Esophagus squamous epithelium (tissue), 5 donors: ENCODE measurements around the gene DNAJC1. TPM values are rescaled to one million over a fixed set of nuclear protein-coding genes. Genes with fewer than 3 reads are reported as not detected.

Experiments used
- DNase-seq: peaks from one replicate; lab custom pipeline; 2025; lab: John Stamatoyannopoulos, UW
- H3K27ac ChIP-seq, 4 donors: fragments of 200-600 bp; sonication (generic); one replicate each; pipeline ENCODE4 v1.5.1; 2016 to 2019; ENCODE audit warnings: mild to moderate bottlenecking in 1 of 4
- H3K27me3 ChIP-seq, 4 donors: fragments of 200-600 bp; sonication (generic); 1 replicate in 3 of 4; 2 replicates in 1 of 4; pipeline versions ENCODE4 v1.5.1 to v1.6.0; 2017 to 2021; ENCODE audit warnings: antibody characterized with exemption in 1 of 4
- H3K36me3 ChIP-seq, 3 donors: fragments of 200-600 bp; sonication (generic); one replicate each; pipeline ENCODE4 v1.5.1; 2016 to 2019
- H3K4me1 ChIP-seq, 3 donors: fragments of 200-600 bp; sonication (generic); one replicate each; pipeline ENCODE4 v1.5.1; 2017 to 2019
- H3K4me3 ChIP-seq, 4 donors: fragments of 200-600 bp; sonication (generic); 1 replicate in 3 of 4; 2 replicates in 1 of 4; pipeline ENCODE4 v1.5.1; 2016 to 2019; ENCODE audit warnings: mild to moderate bottlenecking in 2 of 4, moderate library complexity in 1 of 4
- H3K9me3 ChIP-seq, 3 donors: fragments of 200-600 bp; sonication (generic); one replicate each; pipeline ENCODE4 v1.5.1; 2016 to 2019
- CTCF ChIP-seq, 6 experiments: fragments of 450-650 bp in 4 of 6; fragments of 200-600 bp in 2 of 6; sonication (generic) in 2 of 6; IDR thresholded peaks; one replicate each; pipeline ENCODE4 v1.5.1; 2016 to 2019; ENCODE audit warnings: antibody characterized with exemption in 6 of 6, mild to moderate bottlenecking in 4 of 6, moderate library complexity in 4 of 6
- POLR2A ChIP-seq, 4 donors: fragments of 450-650 bp; IDR thresholded peaks; one replicate each; pipeline ENCODE4 v1.6.1; 2017; ENCODE audit warnings: antibody characterized with exemption in 4 of 4, mild to moderate bottlenecking in 4 of 4, moderate library complexity in 3 of 4
- WGBS, 2 donors: methylation state at CpG; one replicate each; pipeline ENCODE4 v1.1.5; 2018; 5-methylcytosine and 5-hydroxymethylcytosine counted together
- intact Hi-C: fragments of 100-400 bp; cut with DNase I; formaldehyde crosslinking; loops from one replicate; pipeline ENCODE4 v1.15.0; 2022
- total RNA-seq, 4 donors: library from RNA; depleted of rRNA; stranded (reverse); fragments of >200 nt; gene quantifications; one replicate each; pipeline ENCODE4 v1.1.0, GENCODE V29; 2016
- donor health status: DM: yes; HTN: yes; CAD: no.

Gene DNAJC1
- total RNA-seq, 4 donors from 2014 or later = 36.1 to 84.8 (median 43.6) TPM

- intact Hi-C loops = no loop called here
- no peak overlapping the region for H3K4me3 ChIP-seq
- H3K4me1 ChIP-seq = peaks cover 0 to 26% (median 6%) of the 10 kb centered on the region in 3 donors
These were observed 259.3 kb downstream of the DNAJC1 start for GRCh38 chr10:21744223-21744622.

GRCh38 chr10:21742740-21743412, 260.7 kb downstream of the DNAJC1 start:
- H3K36me3 ChIP-seq = peaks cover 0 to 78% (median 0%) of the 10 kb centered on the region in 3 donors
- no peak for DNase-seq
- no peak overlapping the region for H3K4me3 ChIP-seq
- 80 to 84% methylated on average over 5 of the region's 5 CpGs for WGBS, 2 donors
- intact Hi-C loops = no loop called here
- no peak for TF ChIP-seq CTCF (IDR thresholded peaks at IDR 0.05)
- TF ChIP-seq POLR2A (IDR thresholded peaks at IDR 0.05) = no peak
- peaks cover 0 to 26% (median 6%) of the 10 kb centered on the region in 3 donors for H3K4me1 ChIP-seq
- no peaks in the 10 kb centered on the region for H3K27me3 ChIP-seq
- no peaks in the 10 kb centered on the region for H3K9me3 ChIP-seq
- H3K27ac ChIP-seq = no peak overlapping the region

More at GRCh38 chr10:21744223-21744622, 259.3 kb downstream of the DNAJC1 start:
- Histone ChIP-seq H3K36me3 (peaks cover 0 to 64% (median 0%) of the 10 kb centered on the region in 3 donors), H3K27me3 (no peaks in the 10 kb centered on the region), H3K9me3 (no peaks in the 10 kb centered on the region), H3K27ac (peak overlapping the region in 2 of 4 donors; percentile 8)
- WGBS, 2 donors = 69 to 79% methylated on average over 4 to 10 of the region's 11 CpGs
- TF ChIP-seq POLR2A (IDR thresholded peaks at IDR 0.05) (no peak), CTCF (IDR thresholded peaks at IDR 0.05) (no peak)
- no peak for DNase-seq

- peaks cover 0 to 97% (median 0%) of the 10 kb centered on the region in 3 donors for H3K36me3 ChIP-seq
- H3K27me3 ChIP-seq = no peaks in the 10 kb centered on the region
- DNase-seq = no peak
- no peaks in the 10 kb centered on the region for H3K9me3 ChIP-seq
- H3K4me3 ChIP-seq = no peak overlapping the region
- intact Hi-C loops = no loop called here
- H3K4me1 ChIP-seq = peaks cover 0 to 26% (median 6%) of the 10 kb centered on the region in 3 donors
- H3K27ac ChIP-seq = no peak overlapping the region
- no peak for TF ChIP-seq CTCF (IDR thresholded peaks at IDR 0.05)
- no peak for TF ChIP-seq POLR2A (IDR thresholded peaks at IDR 0.05)
- 72 to 80% methylated on average over 4 of the region's 4 CpGs for WGBS, 2 donors
These were observed 262.5 kb downstream of the DNAJC1 start for GRCh38 chr10:21740989-21741388.

- Histone ChIP-seq H3K27ac (no peak overlapping the region), H3K4me3 (no peak overlapping the region), H3K27me3 (no peaks in the 10 kb centered on the region), H3K4me1 (peaks cover 0 to 4% (median 0%) of the 10 kb centered on the region in 3 donors), H3K9me3 (no peaks in the 10 kb centered on the region), H3K36me3 (peaks cover 0 to 92% (median 0%) of the 10 kb centered on the region in 3 donors)
- 70 to 83% methylated on average over 4 of the region's 4 CpGs for WGBS, 2 donors
- no peak for TF ChIP-seq CTCF (IDR thresholded peaks at IDR 0.05)
- no peak for TF ChIP-seq POLR2A (IDR thresholded peaks at IDR 0.05)
- intact Hi-C loops = loop anchor here (10.0 kb wide), 1 partner anchor 182 kb away; no protein-coding TSS in a partner anchor
- DNase-seq = no peak
These were observed 266.4 kb downstream of the DNAJC1 start for GRCh38 chr10:21737106-21737505.

GRCh38 chr10:21733710-21734109, 269.8 kb downstream of the DNAJC1 start:
- Histone ChIP-seq H3K27ac (no peak overlapping the region), H3K4me1 (peaks cover 0 to 24% (median 0%) of the 10 kb centered on the region in 3 donors), H3K36me3 (peaks cover 0 to 68% (median 0%) of the 10 kb centered on the region in 3 donors), H3K9me3 (no peaks in the 10 kb centered on the region), H3K27me3 (no peaks in the 10 kb centered on the region), H3K4me3 (no peak overlapping the region)
- DNase-seq = no peak
- TF ChIP-seq CTCF (IDR thresholded peaks at IDR 0.05) (no peak), POLR2A (IDR thresholded peaks at IDR 0.05) (no peak)
- 74 to 77% methylated on average over 4 to 5 of the region's 6 CpGs for WGBS, 2 donors
- intact Hi-C loops = loop anchor here (10.0 kb wide), 1 partner anchor 179 kb away; no protein-coding TSS in a partner anchor
